Measurements from ENCODE around the gene SETD3. TPM values are rescaled to one million over a fixed set of nuclear protein-coding genes. Genes with fewer than 3 reads are reported as not detected.

The SETD3 gene
- total RNA-seq, 2 experiments from 2014 or later, result 54.3 to 56.8 TPM

DNA sequence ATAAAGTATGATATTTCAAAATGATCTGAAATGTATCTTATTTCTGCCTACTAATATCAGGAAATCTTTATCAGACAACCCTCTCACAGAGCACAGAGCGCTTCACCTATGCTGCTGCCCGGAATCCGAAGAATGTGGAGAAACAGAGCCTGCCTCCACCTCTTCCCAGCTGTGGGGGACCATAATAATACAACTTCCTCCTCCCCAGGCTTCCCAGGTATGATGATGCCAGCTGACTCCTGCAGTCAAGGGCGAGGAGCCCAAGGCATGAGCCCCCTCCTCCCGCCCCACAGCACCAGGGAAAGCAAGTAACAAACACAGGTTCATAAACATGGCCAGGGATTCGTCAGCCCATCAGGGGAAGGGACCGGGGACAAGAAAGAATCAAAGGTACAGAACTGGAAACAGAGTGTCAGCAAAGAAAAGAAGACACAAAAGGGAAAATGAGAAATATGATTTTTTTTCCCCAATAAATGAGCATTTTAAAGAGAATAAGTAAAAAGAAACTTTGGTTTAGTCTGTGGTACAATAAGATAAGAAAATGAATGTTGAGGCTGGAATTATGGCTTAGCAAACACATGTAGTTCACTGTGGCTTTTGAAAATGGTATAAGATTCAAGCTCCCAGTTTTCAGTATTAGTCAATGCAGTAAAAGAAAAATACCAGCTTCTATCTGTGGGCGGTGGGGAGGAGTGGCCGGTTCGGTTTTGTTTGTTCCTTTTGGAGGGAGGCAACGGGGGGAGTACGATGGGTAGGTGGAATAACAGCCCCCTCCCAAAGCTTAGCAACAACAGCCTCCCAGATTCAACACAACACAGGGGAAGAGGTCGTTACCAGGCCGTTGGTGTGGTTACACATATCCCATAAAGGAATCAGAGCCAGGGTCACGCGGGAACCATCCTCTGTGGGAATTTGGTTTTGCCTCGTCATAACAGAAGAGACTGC, 68.3 kb downstream of the SETD3 start:
- peak; percentile 50 for DNase-seq
- Mint-ChIP-seq H3K9me3 (no peaks in the 10 kb centered on the region), H3K27ac (peak overlapping the region; percentile 18), H3K4me3 (no peak overlapping the region), H3K27me3 (no peaks in the 10 kb centered on the region), H3K4me1 (ENCODE audit: low read depth) (peaks cover 23% of the 10 kb centered on the region), H3K36me3 (peaks cover 24% of the 10 kb centered on the region)
- POLR2A ChIA-PET, result interaction anchor here (1.1 kb wide), 1 partner anchor 10 kb away, joined by 3 read pairs; no protein-coding TSS in a partner anchor
- CTCF ChIA-PET, result interaction anchor here (0.6 to 20.4 kb wide), 5 partner anchors 17 to 1164 kb away, joined by 3 to 401 read pairs (median 3); no protein-coding TSS in a partner anchor
- intact Hi-C loops (cut with micrococcal nuclease), result loop anchor here (1.0 to 10.0 kb wide), 3 partner anchors 16 to 218 kb away; no protein-coding TSS in a partner anchor

- ChIA-PET CTCF (interaction anchor here (20.4 kb wide), 1 partner anchor 15 kb away, joined by 401 read pairs; no protein-coding TSS in a partner anchor), POLR2A (no interaction called here)
- no peak overlapping the region for H3K4me3 Mint-ChIP-seq
- H3K27ac Mint-ChIP-seq, result no peak overlapping the region
- no peaks in the 10 kb centered on the region for H3K27me3 Mint-ChIP-seq
- H3K4me1 Mint-ChIP-seq (ENCODE audit: low read depth), result peaks cover 19% of the 10 kb centered on the region
- H3K9me3 Mint-ChIP-seq, result no peaks in the 10 kb centered on the region
- DNase-seq, result no peak
- intact Hi-C loops (cut with micrococcal nuclease), result loop anchor here (5.0 to 10.0 kb wide), 2 partner anchors 133 to 215 kb away; no protein-coding TSS in a partner anchor
- peaks cover 28% of the 10 kb centered on the region for H3K36me3 Mint-ChIP-seq
These were observed 70.6 kb downstream of the SETD3 start for GRCh38 chr14:99410019-99410418.

GRCh38 chr14:99408971-99409289, 71.7 kb downstream of the SETD3 start:
- Mint-ChIP-seq H3K4me3 (no peak overlapping the region), H3K27ac (no peak overlapping the region), H3K27me3 (no peaks in the 10 kb centered on the region), H3K9me3 (no peaks in the 10 kb centered on the region), H3K4me1 (ENCODE audit: low read depth) (peaks cover 19% of the 10 kb centered on the region), H3K36me3 (peaks cover 31% of the 10 kb centered on the region)
- ChIA-PET CTCF (interaction anchor here (20.4 kb wide), 1 partner anchor 13 kb away, joined by 401 read pairs; no protein-coding TSS in a partner anchor), POLR2A (no interaction called here)
- intact Hi-C loops (cut with micrococcal nuclease), result no loop called here
- no peak for DNase-seq

DNA sequence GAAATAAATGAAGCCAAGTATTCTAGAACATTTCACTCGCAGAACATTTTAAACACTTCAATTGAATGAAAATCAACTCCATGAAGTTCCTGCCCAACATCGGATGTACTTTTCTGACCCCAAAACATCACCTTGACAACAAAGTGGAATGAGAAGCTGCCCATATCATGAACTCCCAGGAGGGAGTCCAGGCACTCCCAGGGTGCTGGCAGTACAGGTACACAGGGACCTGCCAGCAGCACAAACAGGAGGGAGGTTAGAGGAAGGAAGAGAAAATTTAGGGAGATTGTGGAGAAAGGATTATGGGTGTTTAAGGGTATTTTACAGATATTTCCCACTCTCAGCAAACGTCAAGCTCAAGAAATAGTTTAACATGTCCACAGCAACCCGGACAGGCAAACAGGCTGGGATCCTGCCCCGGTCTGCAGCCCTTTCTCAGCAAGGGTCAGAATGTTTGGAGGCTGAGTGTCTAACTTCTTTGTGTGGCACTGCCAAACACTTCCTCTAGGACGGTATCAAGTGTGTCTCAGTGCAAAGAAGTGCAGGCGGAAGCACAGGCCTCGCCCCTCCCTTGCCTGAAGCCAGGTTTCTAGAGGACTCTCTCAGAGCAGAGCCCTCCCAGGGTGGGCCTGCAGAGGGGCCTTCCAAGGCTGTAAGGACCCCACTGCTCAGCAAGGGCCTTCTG, 72.2 kb downstream of the SETD3 start:
- peaks cover 29% of the 10 kb centered on the region for H3K36me3 Mint-ChIP-seq
- H3K4me1 Mint-ChIP-seq (ENCODE audit: low read depth), result peaks cover 17% of the 10 kb centered on the region
- no peak for DNase-seq
- no peaks in the 10 kb centered on the region for H3K27me3 Mint-ChIP-seq
- no peaks in the 10 kb centered on the region for H3K9me3 Mint-ChIP-seq
- intact Hi-C loops (cut with micrococcal nuclease), result no loop called here
- no peak overlapping the region for H3K4me3 Mint-ChIP-seq
- ChIA-PET CTCF (interaction anchor here (2.0 to 20.4 kb wide), 2 partner anchors 8 to 13 kb away, joined by 8 to 401 read pairs; no protein-coding TSS in a partner anchor), POLR2A (no interaction called here)
- H3K27ac Mint-ChIP-seq, result no peak overlapping the region

- CTCF ChIA-PET, result interaction anchor here (1.0 to 20.4 kb wide), 3 partner anchors 9 to 88 kb away, joined by 3 to 401 read pairs (median 8); no protein-coding TSS in a partner anchor
- Mint-ChIP-seq H3K36me3 (peaks cover 34% of the 10 kb centered on the region), H3K4me3 (no peak overlapping the region), H3K9me3 (no peaks in the 10 kb centered on the region), H3K27me3 (no peaks in the 10 kb centered on the region), H3K4me1 (ENCODE audit: low read depth) (peaks cover 9% of the 10 kb centered on the region), H3K27ac (no peak overlapping the region)
- intact Hi-C loops (cut with micrococcal nuclease), result no loop called here
- POLR2A ChIA-PET, result no interaction called here
- no peak for DNase-seq
These were observed 73.2 kb downstream of the SETD3 start for GRCh38 chr14:99407416-99407815.

- Mint-ChIP-seq H3K4me1 (ENCODE audit: low read depth) (peaks cover 7% of the 10 kb centered on the region), H3K36me3 (peaks cover 33% of the 10 kb centered on the region), H3K4me3 (no peak overlapping the region), H3K27me3 (no peaks in the 10 kb centered on the region), H3K27ac (no peak overlapping the region), H3K9me3 (no peaks in the 10 kb centered on the region)
- CTCF ChIA-PET, result interaction anchor here (1.6 to 18.1 kb wide), 3 partner anchors 10 to 14 kb away, joined by 7 to 401 read pairs (median 35); no protein-coding TSS in a partner anchor
- intact Hi-C loops (cut with micrococcal nuclease), result no loop called here
- no peak for DNase-seq
- POLR2A ChIA-PET, result interaction anchor here (1.0 to 1.3 kb wide), 2 partner anchors 10 to 85 kb away, joined by 3 read pairs; no protein-coding TSS in a partner anchor
These were observed 77.7 kb downstream of the SETD3 start for GRCh38 chr14:99402950-99403349.

DNA sequence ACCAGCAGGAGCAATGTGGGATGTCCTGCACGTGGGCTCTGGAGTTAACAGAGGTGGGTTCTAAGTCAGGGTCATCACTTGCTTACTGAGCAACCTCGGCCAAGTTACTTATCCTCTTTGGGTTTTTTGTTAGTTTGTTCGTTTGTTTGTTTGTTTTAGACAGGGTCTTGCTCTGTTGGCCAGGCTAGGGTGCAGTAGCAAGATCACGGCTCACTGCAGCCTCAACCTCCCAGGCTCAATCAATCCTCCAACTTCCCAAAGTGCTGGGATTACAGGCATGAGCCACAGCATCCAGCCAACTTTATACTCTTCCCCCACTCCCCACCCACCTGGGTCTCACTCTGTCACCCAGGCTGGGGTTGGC, 78.4 kb downstream of the SETD3 start:
- H3K27ac Mint-ChIP-seq, result no peak overlapping the region
- peaks cover 7% of the 10 kb centered on the region for H3K4me1 Mint-ChIP-seq (ENCODE audit: low read depth)
- H3K27me3 Mint-ChIP-seq, result no peaks in the 10 kb centered on the region
- no peak overlapping the region for H3K4me3 Mint-ChIP-seq
- ChIA-PET CTCF (interaction anchor here (1.2 to 18.1 kb wide), 4 partner anchors 10 to 14 kb away, joined by 5 to 401 read pairs (median 21); no protein-coding TSS in a partner anchor), POLR2A (interaction anchor here (1.0 kb wide), 2 partner anchors 10 to 14 kb away, joined by 3 read pairs; no protein-coding TSS in a partner anchor)
- H3K9me3 Mint-ChIP-seq, result no peaks in the 10 kb centered on the region
- no peak for DNase-seq
- intact Hi-C loops (cut with micrococcal nuclease), result no loop called here
- H3K36me3 Mint-ChIP-seq, result peaks cover 33% of the 10 kb centered on the region

GRCh38 chr14:99401621-99402284, 78.9 kb downstream of the SETD3 start:
- Mint-ChIP-seq H3K27me3 (no peaks in the 10 kb centered on the region), H3K4me1 (ENCODE audit: low read depth) (peaks cover 7% of the 10 kb centered on the region), H3K36me3 (peaks cover 36% of the 10 kb centered on the region), H3K9me3 (no peaks in the 10 kb centered on the region), H3K4me3 (no peak overlapping the region), H3K27ac (no peak overlapping the region)
- intact Hi-C loops (cut with micrococcal nuclease), result no loop called here
- ChIA-PET POLR2A (interaction anchor here (1.0 kb wide), 2 partner anchors 11 to 14 kb away, joined by 3 read pairs; no protein-coding TSS in a partner anchor), CTCF (interaction anchor here (0.5 to 18.1 kb wide), 6 partner anchors 9 to 571 kb away, joined by 3 to 401 read pairs (median 4); no protein-coding TSS in a partner anchor)
- no peak for DNase-seq

DNA sequence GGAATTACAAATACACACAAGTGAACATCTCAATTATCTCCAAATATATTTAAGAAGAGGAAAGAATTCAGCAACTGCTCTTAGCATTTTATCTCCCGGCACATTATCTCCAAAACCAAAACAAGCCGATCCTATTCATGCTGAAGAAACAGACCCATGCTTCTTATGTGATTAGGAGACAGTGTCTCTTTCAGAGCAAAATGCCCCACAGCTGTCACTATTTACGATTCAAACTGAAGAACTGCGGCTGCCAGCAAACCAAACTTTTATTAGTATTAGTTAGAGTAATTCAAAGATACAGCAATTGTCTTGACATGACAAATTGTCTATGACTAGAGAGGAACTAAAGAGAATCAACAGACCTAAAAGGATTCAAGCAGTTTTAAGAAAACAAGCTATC, 79.4 kb downstream of the SETD3 start:
- ChIA-PET POLR2A (interaction anchor here (1.0 kb wide), 1 partner anchor 15 kb away, joined by 3 read pairs; no protein-coding TSS in a partner anchor), CTCF (interaction anchor here (0.8 to 18.1 kb wide), 5 partner anchors 9 to 74 kb away, joined by 3 to 401 read pairs (median 5); no protein-coding TSS in a partner anchor)
- no peak for DNase-seq
- H3K4me3 Mint-ChIP-seq, result no peak overlapping the region
- no peak overlapping the region for H3K27ac Mint-ChIP-seq
- H3K4me1 Mint-ChIP-seq (ENCODE audit: low read depth), result peaks cover 11% of the 10 kb centered on the region
- H3K36me3 Mint-ChIP-seq, result peaks cover 37% of the 10 kb centered on the region
- intact Hi-C loops (cut with micrococcal nuclease), result no loop called here
- no peaks in the 10 kb centered on the region for H3K9me3 Mint-ChIP-seq
- no peaks in the 10 kb centered on the region for H3K27me3 Mint-ChIP-seq

- no peak for DNase-seq
- H3K4me3 Mint-ChIP-seq, result no peak overlapping the region
- CTCF ChIA-PET, result interaction anchor here (0.8 to 18.1 kb wide), 3 partner anchors 9 to 78 kb away, joined by 4 to 401 read pairs (median 13); no protein-coding TSS in a partner anchor
These were observed 83.0 kb downstream of the SETD3 start for GRCh38 chr14:99397698-99398097.

DNA sequence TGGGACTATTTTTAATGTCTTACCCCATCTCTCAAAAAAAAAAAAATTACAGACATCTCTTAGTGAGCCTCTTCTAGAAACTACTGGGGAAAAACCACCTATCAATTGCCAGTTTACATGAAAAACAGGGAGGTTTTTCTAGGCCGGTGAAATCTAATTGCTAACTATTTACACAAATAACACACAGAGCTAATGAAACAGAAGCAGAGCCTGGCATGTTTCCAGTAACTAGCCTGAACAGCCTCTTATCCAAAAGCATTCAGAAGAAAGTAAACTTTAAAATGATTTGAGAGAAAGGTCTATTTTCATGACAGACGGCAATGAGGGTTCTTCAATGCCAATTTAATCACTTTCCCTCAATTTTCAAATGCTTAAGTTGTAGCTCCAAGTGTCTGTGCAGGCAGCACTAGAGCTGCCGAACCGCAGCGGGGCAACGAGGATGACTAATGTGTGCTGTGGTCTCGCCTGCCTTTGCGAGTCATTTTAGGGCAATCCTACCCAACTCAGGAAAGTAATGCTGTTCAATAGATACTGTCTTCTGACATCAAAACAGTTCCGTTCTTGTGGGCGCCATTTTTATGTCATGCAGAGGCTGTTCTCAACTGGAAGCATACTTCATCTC, 84.6 kb downstream of the SETD3 start:
- no peaks in the 10 kb centered on the region for H3K9me3 Mint-ChIP-seq
- H3K36me3 Mint-ChIP-seq, result peaks cover 23% of the 10 kb centered on the region
- H3K27ac Mint-ChIP-seq, result no peak overlapping the region
- CTCF ChIA-PET, result interaction anchor here (2.5 to 18.1 kb wide), 2 partner anchors 20 to 76 kb away, joined by 13 to 401 read pairs; no protein-coding TSS in a partner anchor
- peaks cover 8% of the 10 kb centered on the region for H3K4me1 Mint-ChIP-seq (ENCODE audit: low read depth)
- H3K27me3 Mint-ChIP-seq, result no peaks in the 10 kb centered on the region
- intact Hi-C loops (cut with micrococcal nuclease), result loop anchor here (1.0 kb wide), 1 partner anchor 16 kb away; no protein-coding TSS in a partner anchor
- POLR2A ChIA-PET, result no interaction called here
- no peak overlapping the region for H3K4me3 Mint-ChIP-seq
- DNase-seq, result peak; percentile 71

More at GRCh38 chr14:99397698-99398097, 83.0 kb downstream of the SETD3 start:
- Mint-ChIP-seq H3K4me1 (ENCODE audit: low read depth) (peaks cover 15% of the 10 kb centered on the region), H3K36me3 (peaks cover 23% of the 10 kb centered on the region), H3K9me3 (no peaks in the 10 kb centered on the region), H3K27me3 (no peaks in the 10 kb centered on the region), H3K27ac (no peak overlapping the region)
- POLR2A ChIA-PET, result no interaction called here
- intact Hi-C loops (cut with micrococcal nuclease), result no loop called here
